ENCODE data around the gene JARID2.

DNA sequence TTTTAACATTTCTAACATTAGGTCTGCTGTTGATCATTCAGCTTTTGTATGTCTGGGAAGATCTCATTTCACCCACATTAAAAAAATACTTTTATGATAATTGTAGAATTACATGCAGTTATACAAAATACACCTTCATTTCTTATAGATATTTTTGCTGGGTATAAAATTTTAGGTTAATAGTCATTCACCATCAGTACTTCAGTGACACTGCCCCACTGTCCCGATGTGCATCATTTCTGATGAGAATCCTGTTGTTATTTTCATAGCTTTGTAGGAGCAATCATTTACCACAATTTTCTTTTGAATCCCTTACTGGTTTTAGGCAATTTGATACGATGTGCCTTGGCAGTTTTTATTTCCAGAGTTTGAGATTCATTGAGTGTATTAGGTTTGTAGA lies 173.6 kb downstream of the JARID2 start:
- TF ChIP-seq, protein P1, sequence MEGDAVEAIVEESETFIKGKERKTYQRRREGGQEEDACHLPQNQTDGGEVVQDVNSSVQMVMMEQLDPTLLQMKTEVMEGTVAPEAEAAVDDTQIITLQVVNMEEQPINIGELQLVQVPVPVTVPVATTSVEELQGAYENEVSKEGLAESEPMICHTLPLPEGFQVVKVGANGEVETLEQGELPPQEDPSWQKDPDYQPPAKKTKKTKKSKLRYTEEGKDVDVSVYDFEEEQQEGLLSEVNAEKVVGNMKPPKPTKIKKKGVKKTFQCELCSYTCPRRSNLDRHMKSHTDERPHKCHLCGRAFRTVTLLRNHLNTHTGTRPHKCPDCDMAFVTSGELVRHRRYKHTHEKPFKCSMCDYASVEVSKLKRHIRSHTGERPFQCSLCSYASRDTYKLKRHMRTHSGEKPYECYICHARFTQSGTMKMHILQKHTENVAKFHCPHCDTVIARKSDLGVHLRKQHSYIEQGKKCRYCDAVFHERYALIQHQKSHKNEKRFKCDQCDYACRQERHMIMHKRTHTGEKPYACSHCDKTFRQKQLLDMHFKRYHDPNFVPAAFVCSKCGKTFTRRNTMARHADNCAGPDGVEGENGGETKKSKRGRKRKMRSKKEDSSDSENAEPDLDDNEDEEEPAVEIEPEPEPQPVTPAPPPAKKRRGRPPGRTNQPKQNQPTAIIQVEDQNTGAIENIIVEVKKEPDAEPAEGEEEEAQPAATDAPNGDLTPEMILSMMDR (IDR thresholded peaks at IDR 0.05), result no peak
- TF ChIP-seq POLR2AphosphoS5 (IDR thresholded peaks at IDR 0.05; ENCODE audit: low read depth, low read length), result no peak
